K562 (cell line): Measurements from ENCODE around the gene DCXR. TPM values are rescaled to one million over a fixed set of nuclear protein-coding genes. Genes with fewer than 3 reads are reported as not detected.

Experiments used
- AFF1 ChIP-seq, 2 experiments: fragments of 450-650 bp; IDR thresholded peaks; 2 replicates each; pipeline ENCODE4 v1.6.1; 2018; ENCODE audit warnings: mild to moderate bottlenecking in 2 of 2, low read depth in 1 of 2; ENCODE audit not compliant: partially characterized antibody in 2 of 2
- BRD4 ChIP-seq: fragments of 200-600 bp; sonication (generic); IDR thresholded peaks from 2 replicates; pipeline ENCODE4 v1.6.1; 2017; ENCODE audit warnings: inconsistent platforms
- DMBX1 ChIP-seq: fragments of 250-450 bp; sonication (Bioruptor Pico); IDR thresholded peaks from 2 replicates; pipeline ENCODE4 v1.8.0; 2022; ENCODE audit warnings: inconsistent platforms, mild to moderate bottlenecking, moderate library complexity, borderline replicate concordance
- ELF2 ChIP-seq: fragments of 250-450 bp; sonication (Bioruptor Pico); IDR thresholded peaks from 2 replicates; pipeline ENCODE4 v1.5.0; 2021; ENCODE audit warnings: mild to moderate bottlenecking
- NEUROD1 ChIP-seq: fragments of 150-350 bp; IDR thresholded peaks from 2 replicates; pipeline ENCODE4 v1.6.1; 2014; ENCODE audit warnings: borderline replicate concordance, low read length, low read depth; ENCODE audit not compliant: partially characterized antibody
- PKNOX1 ChIP-seq: fragments of 450-650 bp; IDR thresholded peaks from 2 replicates; pipeline ENCODE4 v1.6.1; 2016
- RBBP5 ChIP-seq: fragments of 200-600 bp; sonication (generic); IDR thresholded peaks from 2 replicates; pipeline ENCODE4 v1.6.1; 2012; ENCODE audit warnings: borderline replicate concordance, mild to moderate bottlenecking, low read length, control low read depth, inconsistent platforms; ENCODE audit not compliant: insufficient read depth, poor library complexity, severe bottlenecking
- SRSF9 ChIP-seq: fragments of 200-400 bp; formaldehyde crosslinking; IDR thresholded peaks from 2 replicates; pipeline ENCODE4 v1.6.1; 2017; ENCODE audit warnings: low read depth, low read length, borderline replicate concordance
- TAF1 ChIP-seq: IDR thresholded peaks from 2 replicates; pipeline ENCODE4 v1.6.1; 2011; ENCODE audit warnings: mild to moderate bottlenecking, low read length, moderate library complexity; ENCODE audit not compliant: insufficient read depth, control insufficient read depth, severe bottlenecking; ENCODE audit errors: extremely low read depth
- TSC22D4 ChIP-seq: fragments of 450-650 bp; IDR thresholded peaks from 2 replicates; pipeline ENCODE4 v1.6.1; 2016; ENCODE audit warnings: missing genetic modification characterization, missing biosample characterization, control low read depth
- ZBTB1 ChIP-seq: sonication (generic); formaldehyde crosslinking; IDR thresholded peaks from 2 replicates; pipeline ENCODE4 v1.8.1; 2023; ENCODE audit warnings: missing genetic modification reagents, low read depth, mild to moderate bottlenecking, borderline replicate concordance
- ZKSCAN1 ChIP-seq: fragments of 150-350 bp; IDR thresholded peaks from 2 replicates; pipeline ENCODE4 v1.6.1; 2016; ENCODE audit warnings: low read depth, low read length
- ZNF668 ChIP-seq: fragments of 250-450 bp; sonication (Bioruptor Pico); IDR thresholded peaks from 2 replicates; pipeline ENCODE4 v1.8.0; 2022; ENCODE audit warnings: mild to moderate bottlenecking, inconsistent platforms
- ZNF696 ChIP-seq: fragments of 250-450 bp; sonication (Bioruptor Pico); conservative IDR thresholded peaks from 2 replicates; pipeline ENCODE4 v1.4.0; 2020; ENCODE audit warnings: mild to moderate bottlenecking, moderate library complexity
- polyA plus RNA-seq, 8 experiments: library from polyadenylated mRNA; depleted of rRNA in 4 of 8; stranded (reverse) in 5 of 8; unstranded in 3 of 8; fragments of >200 nt; fragmentation: Nextera tagmentation in 2 of 8; fragmentation: Illumina TruSeq in 1 of 8; extraction: Ambion mirVana in 2 of 8; extraction: Trizol in 1 of 8; gene quantifications; 2 replicates each; pipeline versions ENCODE4 v1.2.1 to v1.2.3, GENCODE V29; 2011 to 2014; ENCODE audit warnings: inconsistent platforms in 1 of 8, missing spikeins in 1 of 8
- total RNA-seq, 7 experiments: library from RNA; depleted of rRNA in 6 of 7; stranded (reverse); fragments of >200 nt in 6 of 7; fragmentation: Illumina TruSeq in 2 of 7; extraction: Trizol in 2 of 7; gene quantifications; 2 replicates each; pipeline versions ENCODE4 v1.2.1 to v1.2.3, GENCODE V29; 2011 to 2021; ENCODE audit warnings: low replicate concordance in 1 of 7
- TF ChIP-seq, protein P1 (sequence below): fragments of 450-650 bp; formaldehyde crosslinking; IDR thresholded peaks from 2 replicates; pipeline ENCODE4 v1.4.0; 2020; ENCODE audit warnings: mild to moderate bottlenecking, moderate library complexity
- TF ChIP-seq, protein P2 (sequence below): fragments of 250-450 bp; sonication (Bioruptor Pico); IDR thresholded peaks from 2 replicates; pipeline ENCODE4 v1.5.0; 2021; ENCODE audit warnings: mild to moderate bottlenecking, moderate library complexity

The DCXR gene
- total and polyA plus RNA-seq, 9 of the 15 experiments (the other 6 are each of a cell fraction or from before 2014, with no cell fraction given): 21.3 to 274 (median 156) TPM

GRCh38 chr17:82065638-82066303 is 28.3 kb upstream of the DCXR start, which contains the start of gene DUS1L (continued):
- no peak for TF ChIP-seq AFF1 (IDR thresholded peaks at IDR 0.05; ENCODE audit: low read depth in 1 of 2, partially characterized antibody in 2 of 2)
- no peak for TF ChIP-seq TSC22D4 (tag)
- peak; percentile 91 for TF ChIP-seq RBBP5
- no peak for TF ChIP-seq ELF2 (CRISPR knock-in tag)
- TF ChIP-seq, protein P1, sequence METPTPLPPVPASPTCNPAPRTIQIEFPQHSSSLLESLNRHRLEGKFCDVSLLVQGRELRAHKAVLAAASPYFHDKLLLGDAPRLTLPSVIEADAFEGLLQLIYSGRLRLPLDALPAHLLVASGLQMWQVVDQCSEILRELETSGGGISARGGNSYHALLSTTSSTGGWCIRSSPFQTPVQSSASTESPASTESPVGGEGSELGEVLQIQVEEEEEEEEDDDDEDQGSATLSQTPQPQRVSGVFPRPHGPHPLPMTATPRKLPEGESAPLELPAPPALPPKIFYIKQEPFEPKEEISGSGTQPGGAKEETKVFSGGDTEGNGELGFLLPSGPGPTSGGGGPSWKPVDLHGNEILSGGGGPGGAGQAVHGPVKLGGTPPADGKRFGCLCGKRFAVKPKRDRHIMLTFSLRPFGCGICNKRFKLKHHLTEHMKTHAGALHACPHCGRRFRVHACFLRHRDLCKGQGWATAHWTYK (CRISPR knock-in tag): peak; percentile 88
- 0 out of 2 replicates have a peak, but pooled peaks have one; percentile 18 for TF ChIP-seq PKNOX1
- TF ChIP-seq ZNF668 (CRISPR knock-in tag): peak; percentile 81; the same call in 1 of the 2 replicates
- peak; percentile 82 for TF ChIP-seq TAF1
- no peak for TF ChIP-seq SRSF9
- TF ChIP-seq, protein P2, sequence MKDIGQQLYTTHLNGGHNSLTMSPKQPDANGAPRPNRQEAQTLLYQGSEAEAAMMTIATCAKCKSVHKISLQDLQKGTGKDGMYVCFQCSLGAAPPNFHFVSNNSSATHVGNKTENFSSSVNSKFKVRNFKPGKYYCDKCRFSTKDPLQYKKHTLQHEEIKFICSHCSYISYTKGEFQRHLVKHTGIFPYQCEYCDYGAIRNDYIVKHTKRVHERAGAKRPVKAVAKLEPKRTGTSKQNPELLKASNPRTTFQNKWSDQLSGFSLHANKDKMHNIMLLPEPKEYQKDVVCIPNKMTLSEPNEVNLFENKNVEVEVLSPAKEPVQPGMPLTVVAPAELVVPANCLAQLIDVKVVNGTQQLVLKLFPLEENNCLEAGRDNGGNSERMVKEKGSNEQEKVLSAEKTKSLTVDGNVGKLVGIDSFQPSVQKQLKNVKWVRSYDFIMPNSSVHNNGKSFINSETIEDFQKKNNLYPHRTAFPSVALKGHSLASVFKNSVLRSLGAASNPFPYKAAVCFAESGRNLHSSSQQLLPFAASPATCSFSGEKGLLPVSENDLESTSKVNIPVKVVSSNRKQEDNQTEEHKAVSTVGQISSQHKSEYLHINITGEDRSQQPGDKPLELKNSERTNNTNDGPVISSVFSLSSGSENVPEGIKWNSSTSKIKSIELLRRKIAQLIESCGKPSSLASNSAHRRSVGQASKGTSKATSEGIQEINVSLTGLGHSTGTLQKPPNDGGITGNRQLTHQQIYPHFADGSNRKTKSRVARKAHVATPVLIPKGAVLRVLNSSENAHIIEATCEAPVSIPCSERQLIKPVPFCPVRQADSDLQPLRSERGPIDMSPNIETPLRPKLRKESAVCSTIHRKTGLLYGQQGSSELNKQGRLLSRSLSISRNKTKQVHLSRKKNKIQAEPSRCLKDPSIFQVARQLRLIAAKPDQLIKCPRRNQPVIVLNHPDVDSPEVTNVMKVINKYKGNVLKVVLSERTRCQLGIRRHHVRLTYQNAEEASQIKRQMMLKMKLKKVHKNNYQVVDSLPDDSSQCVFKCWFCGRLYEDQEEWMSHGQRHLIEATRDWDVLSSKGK (CRISPR knock-in tag): no peak
- TF ChIP-seq ZKSCAN1: peak; percentile 66; the same call in 1 of the 2 replicates
- TF ChIP-seq NEUROD1: peak; percentile 75
- TF ChIP-seq BRD4: 0 out of 2 replicates have a peak, but pooled peaks have one; percentile 52
- TF ChIP-seq ZNF696 (CRISPR knock-in tag): no peak
- TF ChIP-seq ZBTB1 (CRISPR knock-in tag): no peak
- TF ChIP-seq DMBX1 (CRISPR knock-in tag): peak; percentile 86; the same call in 1 of the 2 replicates
